WERI-Rb-1 (cell line): ENCODE measurements around the gene HMCN2.
A peak's percentile ranks its signal among the peaks of the same experiment; 100 is the strongest.

Source experiments
- DNase-seq: peaks from one replicate; pipeline ENCODE4 v3.0.0-alpha.2; 2020
- H3K27ac ChIP-seq: fragments of 250-450 bp; sonication (Bioruptor Pico); 2 replicates; pipeline ENCODE4 v1.5.1; 2020; ENCODE audit warnings: mild to moderate bottlenecking, moderate library complexity
- H3K27me3 ChIP-seq: fragments of 250-450 bp; sonication (Bioruptor Pico); 2 replicates; pipeline ENCODE4 v1.5.1; 2021; ENCODE audit warnings: mild to moderate bottlenecking, low read depth, moderate library complexity; ENCODE audit not compliant: insufficient read depth, severe bottlenecking
- H3K36me3 ChIP-seq: fragments of 250-450 bp; sonication (Bioruptor Pico); 2 replicates; pipeline ENCODE4 v1.5.1; 2020; ENCODE audit warnings: mild to moderate bottlenecking, moderate library complexity
- H3K4me3 ChIP-seq: 2 replicates; pipeline ENCODE4 v1.5.1; 2011; ENCODE audit warnings: low read depth, mild to moderate bottlenecking, control low read depth, low read length
- H3K9me3 ChIP-seq: fragments of 250-450 bp; sonication (Bioruptor Pico); 2 replicates; pipeline ENCODE4 v1.5.1; 2021; ENCODE audit warnings: mild to moderate bottlenecking, moderate library complexity; ENCODE audit not compliant: severe bottlenecking
- TF ChIP-seq, protein P1 (sequence below): IDR thresholded peaks from 2 replicates; pipeline ENCODE4 v1.5.1; 2011; ENCODE audit warnings: low read depth, mild to moderate bottlenecking, control low read depth, inconsistent platforms, low read length

Gene HMCN2

DNA sequence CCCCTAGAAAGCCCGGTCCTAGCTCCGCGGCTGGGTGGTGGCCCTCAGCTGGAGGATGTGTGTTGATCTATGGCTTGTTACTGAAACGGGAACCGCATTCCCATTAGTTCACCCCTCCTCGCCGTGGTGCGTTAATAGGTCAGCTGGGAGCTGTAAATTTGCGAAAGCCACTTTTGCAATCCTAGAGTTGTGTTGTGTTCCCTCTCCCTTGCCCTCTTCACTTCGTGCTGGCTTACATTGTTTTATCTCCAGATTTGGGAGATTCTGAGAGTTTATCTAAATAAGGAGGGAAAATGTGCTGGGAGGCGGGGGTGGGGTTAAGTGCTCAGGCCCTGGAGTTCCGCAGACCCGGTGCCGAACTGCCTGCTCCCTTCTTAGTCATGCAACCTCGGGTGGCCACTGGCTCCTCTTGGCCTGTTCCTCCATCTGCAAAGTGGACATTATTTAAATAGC lies 62.8 kb downstream of the HMCN2 start:
- H3K4me3 ChIP-seq = no peak overlapping the region

GRCh38 chr9:130329061-130329460 lies 63.5 kb downstream of the HMCN2 start:
- Histone ChIP-seq H3K4me3 (no peak overlapping the region), H3K27me3 (no peaks in the 10 kb centered on the region), H3K27ac (no peak overlapping the region), H3K36me3 (no peaks in the 10 kb centered on the region), H3K9me3 (no peaks in the 10 kb centered on the region)
- DNase-seq = no peak
- TF ChIP-seq, protein P1, sequence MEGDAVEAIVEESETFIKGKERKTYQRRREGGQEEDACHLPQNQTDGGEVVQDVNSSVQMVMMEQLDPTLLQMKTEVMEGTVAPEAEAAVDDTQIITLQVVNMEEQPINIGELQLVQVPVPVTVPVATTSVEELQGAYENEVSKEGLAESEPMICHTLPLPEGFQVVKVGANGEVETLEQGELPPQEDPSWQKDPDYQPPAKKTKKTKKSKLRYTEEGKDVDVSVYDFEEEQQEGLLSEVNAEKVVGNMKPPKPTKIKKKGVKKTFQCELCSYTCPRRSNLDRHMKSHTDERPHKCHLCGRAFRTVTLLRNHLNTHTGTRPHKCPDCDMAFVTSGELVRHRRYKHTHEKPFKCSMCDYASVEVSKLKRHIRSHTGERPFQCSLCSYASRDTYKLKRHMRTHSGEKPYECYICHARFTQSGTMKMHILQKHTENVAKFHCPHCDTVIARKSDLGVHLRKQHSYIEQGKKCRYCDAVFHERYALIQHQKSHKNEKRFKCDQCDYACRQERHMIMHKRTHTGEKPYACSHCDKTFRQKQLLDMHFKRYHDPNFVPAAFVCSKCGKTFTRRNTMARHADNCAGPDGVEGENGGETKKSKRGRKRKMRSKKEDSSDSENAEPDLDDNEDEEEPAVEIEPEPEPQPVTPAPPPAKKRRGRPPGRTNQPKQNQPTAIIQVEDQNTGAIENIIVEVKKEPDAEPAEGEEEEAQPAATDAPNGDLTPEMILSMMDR = no peak

More for the DNA sequence above, 62.8 kb downstream of the HMCN2 start:
- H3K36me3 ChIP-seq = no peaks in the 10 kb centered on the region
- no peak for DNase-seq
- TF ChIP-seq, protein P1 = no peak
- no peaks in the 10 kb centered on the region for H3K27me3 ChIP-seq
- H3K27ac ChIP-seq = peak overlapping the region; percentile 14; the same call in 1 of the 2 replicates
- no peaks in the 10 kb centered on the region for H3K9me3 ChIP-seq

DNA sequence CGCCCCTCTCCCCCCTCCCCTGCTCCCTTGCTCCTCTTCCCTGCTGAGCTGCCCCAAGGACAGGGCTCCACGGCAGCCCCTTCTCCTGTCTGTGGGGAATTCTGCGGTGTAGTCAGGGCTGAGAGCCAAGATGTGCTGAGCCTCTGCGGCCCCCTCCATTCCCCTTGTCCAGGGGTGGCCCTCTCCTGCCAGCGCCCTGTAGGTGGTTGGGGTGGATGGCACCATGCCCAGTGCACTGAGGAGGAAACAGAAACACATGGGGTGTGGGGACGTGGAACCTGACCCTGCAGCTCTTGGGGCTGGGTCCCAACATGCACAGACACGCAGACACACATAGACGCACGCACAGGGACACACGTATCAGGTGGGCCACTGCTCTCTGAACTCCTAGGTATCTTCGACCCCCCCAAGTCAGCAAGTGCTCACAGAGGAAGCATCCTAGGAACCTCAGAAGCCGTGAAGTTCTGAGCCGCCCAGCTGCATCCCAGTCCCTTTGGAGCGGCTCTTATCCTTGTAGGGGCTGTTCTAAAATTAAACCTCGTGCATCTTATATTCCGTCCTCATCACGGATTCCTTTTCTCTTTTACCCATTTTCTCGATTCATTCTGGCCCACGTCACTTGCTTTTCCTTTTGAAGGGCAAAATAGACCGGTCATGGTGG lies 64.8 kb downstream of the HMCN2 start:
- Histone ChIP-seq H3K36me3 (no peaks in the 10 kb centered on the region), H3K9me3 (no peaks in the 10 kb centered on the region), H3K27ac (no peak overlapping the region), H3K27me3 (no peaks in the 10 kb centered on the region), H3K4me3 (no peak overlapping the region)
- TF ChIP-seq, protein P1 = 0 out of 2 replicates have a peak, but pooled peaks have one; percentile 3
- peak; percentile 42 for DNase-seq

GRCh38 chr9:130331061-130331460 lies 65.5 kb downstream of the HMCN2 start:
- Histone ChIP-seq H3K27me3 (no peaks in the 10 kb centered on the region), H3K9me3 (no peaks in the 10 kb centered on the region), H3K36me3 (no peaks in the 10 kb centered on the region), H3K27ac (no peak overlapping the region), H3K4me3 (no peak overlapping the region)
- TF ChIP-seq, protein P1 = no peak
- no peak for DNase-seq

- Histone ChIP-seq H3K36me3 (no peaks in the 10 kb centered on the region), H3K9me3 (no peaks in the 10 kb centered on the region), H3K27me3 (no peaks in the 10 kb centered on the region), H3K27ac (peak overlapping the region; percentile 12; the same call in 1 of the 2 replicates), H3K4me3 (no peak overlapping the region)
- TF ChIP-seq, protein P1 = no peak
- DNase-seq = peak; percentile 65
Measured at GRCh38 chr9:130331573-130331972, 66.0 kb downstream of the HMCN2 start.
